ENCODE measurements around the gene HOXC4. TPM values are rescaled to one million over a fixed set of nuclear protein-coding genes. Genes with fewer than 3 reads are reported as not detected.
A peak's percentile ranks its signal among the peaks of the same experiment; 100 is the strongest.

Gene HOXC4
- total and polyA plus RNA-seq, 2 of the 8 experiments (the other 6 are each of a cell fraction or from before 2014, with no cell fraction given) = not detected

DNA sequence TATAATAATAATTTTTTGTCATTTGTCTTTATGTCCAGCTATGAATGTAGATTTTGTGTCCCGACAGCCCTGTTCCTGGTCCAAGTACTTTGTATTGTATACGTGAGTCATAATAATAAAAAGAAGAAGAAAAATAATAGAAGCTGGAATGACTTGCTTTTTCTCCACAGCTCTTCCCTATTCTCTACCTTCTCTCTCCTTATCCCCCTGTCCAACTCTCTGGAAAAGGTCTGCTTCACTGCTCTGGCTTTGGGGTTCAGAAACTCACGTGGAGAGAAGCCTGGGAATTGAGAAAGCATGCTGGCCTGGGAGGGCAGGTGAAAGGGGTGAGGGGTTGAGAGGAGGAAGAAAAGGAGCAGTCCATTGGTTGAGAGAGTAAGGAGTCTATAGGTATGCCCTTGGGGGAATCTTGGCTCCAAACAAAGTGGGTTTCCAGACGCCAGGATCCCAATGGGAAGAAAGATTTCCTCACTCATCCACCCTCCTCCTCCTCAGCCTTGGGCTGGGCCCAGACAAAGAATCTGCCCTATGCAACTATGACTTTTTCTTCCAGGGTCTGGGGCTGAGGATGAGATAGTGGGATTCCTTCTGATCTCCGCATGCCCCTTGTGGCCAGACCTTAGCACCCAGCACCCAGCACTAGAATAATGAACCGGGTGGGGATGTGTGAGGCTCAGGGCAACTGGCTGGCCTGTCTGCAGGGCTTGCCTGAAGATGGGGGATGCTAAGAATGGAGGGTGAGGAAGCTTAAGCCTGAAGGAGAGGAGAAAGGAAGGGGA is 40.8 kb upstream of the HOXC4 start:
- CTCF ChIA-PET (ENCODE audit: partially characterized antibody) = interaction anchor here (0.8 to 2.9 kb wide), 12 partner anchors 9 to 195 kb away, joined by 3 to 12 read pairs (median 4); no protein-coding TSS in a partner anchor
- no peak for TF ChIP-seq POU5F1 (IDR thresholded peaks at IDR 0.05; ENCODE audit: low read depth, low read length)
- TF ChIP-seq RFX5 (IDR thresholded peaks at IDR 0.05; ENCODE audit: borderline replicate concordance, low read depth, low read length) = no peak
- no peak for TF ChIP-seq CREB1 (IDR thresholded peaks at IDR 0.05)
- no peak for TF ChIP-seq GTF2F1 (IDR thresholded peaks at IDR 0.05; ENCODE audit: borderline replicate concordance, low read depth, low read length)
- TF ChIP-seq SP2 (IDR thresholded peaks at IDR 0.05; ENCODE audit: low read length) = no peak
- no peak for TF ChIP-seq NRF1 (IDR thresholded peaks at IDR 0.05; ENCODE audit: low read depth, low read length)
- peak; percentile 67 for TF ChIP-seq RNF2 (IDR thresholded peaks at IDR 0.05; ENCODE audit: borderline replicate concordance, low read depth, low read length, missing control alignments, poor library complexity, severe bottlenecking)
- TF ChIP-seq TCF12 (IDR thresholded peaks at IDR 0.05; ENCODE audit: low read depth, low read length) = no peak
- TF ChIP-seq SUZ12 (IDR thresholded peaks at IDR 0.05; ENCODE audit: low read length) = peak; percentile 69
- no peak for TF ChIP-seq BCL11A (IDR thresholded peaks at IDR 0.05; ENCODE audit: low read depth in 2 of 2, low read length in 2 of 2)
- TF ChIP-seq, protein P1, sequence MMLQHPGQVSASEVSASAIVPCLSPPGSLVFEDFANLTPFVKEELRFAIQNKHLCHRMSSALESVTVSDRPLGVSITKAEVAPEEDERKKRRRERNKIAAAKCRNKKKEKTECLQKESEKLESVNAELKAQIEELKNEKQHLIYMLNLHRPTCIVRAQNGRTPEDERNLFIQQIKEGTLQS (IDR thresholded peaks at IDR 0.05; ENCODE audit: insufficient read depth, low read depth, low read length) = no peak

More for the DNA sequence above, 40.8 kb upstream of the HOXC4 start:
- Histone ChIP-seq H2AK5ac (ENCODE audit: low read depth, low read length) (no peak overlapping the region), H2BK12ac (ENCODE audit: low read depth, low read length) (peak overlapping the region; percentile 29; the same call in 1 of the 2 replicates), H4K5ac (ENCODE audit: insufficient read length, low read depth, low read length) (no peak overlapping the region), H3K27me3 (replicated peaks in 1 of 4; ENCODE audit: control insufficient read depth in 3 of 4, extremely low read depth in 1 of 4, insufficient read depth in 3 of 4, low read length in 3 of 4) (peaks cover 93 to 100% (median 99%) of the 10 kb centered on the region in 4 experiments), H3K56ac (replicated peaks; ENCODE audit: insufficient read length, low read depth, low read length) (no peak overlapping the region), H2BK120ac (replicated peaks; ENCODE audit: low read depth, low read length) (no peak overlapping the region), H3K4me3 (ENCODE audit: extremely low read depth in 1 of 4, insufficient read depth in 2 of 4, low read depth in 3 of 4, low read length in 4 of 4) (no peak overlapping the region), H3K79me2 (ENCODE audit: control insufficient read depth in 1 of 2, insufficient read depth in 2 of 2, low read length in 2 of 2) (no peaks in the 10 kb centered on the region), H3K36me3 (ENCODE audit: control insufficient read depth in 2 of 4, insufficient read depth in 4 of 4, low read length in 3 of 4) (no peaks in the 10 kb centered on the region), H3K79me1 (ENCODE audit: low read depth, low read length) (no peaks in the 10 kb centered on the region), H3K18ac (ENCODE audit: extremely low read depth, low read length) (no peak overlapping the region), H4K8ac (ENCODE audit: extremely low read depth, insufficient read depth, low read length) (no peak overlapping the region), H2AFZ (ENCODE audit: low read length) (no peak overlapping the region), H3K14ac (ENCODE audit: insufficient read length) (no peak overlapping the region), H3K4me2 (ENCODE audit: insufficient read depth in 1 of 2, low read depth in 2 of 2, low read length in 2 of 2) (no peak overlapping the region), H2BK15ac (ENCODE audit: low read length) (no peak overlapping the region), H3K4ac (replicated peaks; ENCODE audit: insufficient read length, low read depth, low read length) (no peak overlapping the region), H3K23me2 (ENCODE audit: low read depth, low read length) (no peaks in the 10 kb centered on the region; the same call in 1 of the 2 replicates), H3K4me1 (replicated peaks in 1 of 4; ENCODE audit: control insufficient read depth in 3 of 4, insufficient read depth in 4 of 4, low read length in 3 of 4) (peaks cover 0 to 9% (median 0%) of the 10 kb centered on the region in 4 experiments; a peak in 3 of 7 replicates), H3K23ac (ENCODE audit: insufficient read length) (no peak overlapping the region), H3K9me3 (ENCODE audit: insufficient read depth in 2 of 2, low read depth in 1 of 2, low read length in 1 of 2) (no peaks in the 10 kb centered on the region), H4K91ac (replicated peaks; ENCODE audit: insufficient read length, low read length) (no peak overlapping the region), H3K27ac (ENCODE audit: low read depth, low read length) (no peak overlapping the region), H4K20me1 (replicated peaks in 1 of 2; ENCODE audit: control insufficient read depth in 1 of 2, insufficient read depth in 2 of 2, low read length in 2 of 2) (peaks cover 4 to 44% of the 10 kb centered on the region in 2 experiments), H2BK20ac (ENCODE audit: low read length) (no peak overlapping the region), H3K9ac (replicated peaks in 1 of 4; ENCODE audit: extremely low read depth in 1 of 4, low read depth in 3 of 4, low read length in 3 of 4) (no peak overlapping the region), H2BK5ac (ENCODE audit: low read depth, low read length) (no peak overlapping the region)
- WGBS, 2 experiments (ENCODE audit: extremely low coverage in 1 of 2, insufficient coverage in 1 of 2, insufficient read length in 1 of 2, insufficient replicate concordance in 2 of 2, low coverage in 1 of 2, low lambda C conversion rate in 2 of 2, missing lambda C conversion rate in 1 of 2) = 19% methylated on average over 6 of the region's 6 CpGs; no CpG with 5 or more reads in 1 of the 2 experiments
- POLR2A ChIA-PET (ENCODE audit: partially characterized antibody) = no interaction called here
- DNase-seq (ENCODE audit: low read depth in 1 of 2, low spot score in 2 of 2) = no peak
- FAIRE-seq = no peak

Measured in H1 (cell line).